Measurements from ENCODE around the gene PXMP4.

Gene PXMP4

DNA sequence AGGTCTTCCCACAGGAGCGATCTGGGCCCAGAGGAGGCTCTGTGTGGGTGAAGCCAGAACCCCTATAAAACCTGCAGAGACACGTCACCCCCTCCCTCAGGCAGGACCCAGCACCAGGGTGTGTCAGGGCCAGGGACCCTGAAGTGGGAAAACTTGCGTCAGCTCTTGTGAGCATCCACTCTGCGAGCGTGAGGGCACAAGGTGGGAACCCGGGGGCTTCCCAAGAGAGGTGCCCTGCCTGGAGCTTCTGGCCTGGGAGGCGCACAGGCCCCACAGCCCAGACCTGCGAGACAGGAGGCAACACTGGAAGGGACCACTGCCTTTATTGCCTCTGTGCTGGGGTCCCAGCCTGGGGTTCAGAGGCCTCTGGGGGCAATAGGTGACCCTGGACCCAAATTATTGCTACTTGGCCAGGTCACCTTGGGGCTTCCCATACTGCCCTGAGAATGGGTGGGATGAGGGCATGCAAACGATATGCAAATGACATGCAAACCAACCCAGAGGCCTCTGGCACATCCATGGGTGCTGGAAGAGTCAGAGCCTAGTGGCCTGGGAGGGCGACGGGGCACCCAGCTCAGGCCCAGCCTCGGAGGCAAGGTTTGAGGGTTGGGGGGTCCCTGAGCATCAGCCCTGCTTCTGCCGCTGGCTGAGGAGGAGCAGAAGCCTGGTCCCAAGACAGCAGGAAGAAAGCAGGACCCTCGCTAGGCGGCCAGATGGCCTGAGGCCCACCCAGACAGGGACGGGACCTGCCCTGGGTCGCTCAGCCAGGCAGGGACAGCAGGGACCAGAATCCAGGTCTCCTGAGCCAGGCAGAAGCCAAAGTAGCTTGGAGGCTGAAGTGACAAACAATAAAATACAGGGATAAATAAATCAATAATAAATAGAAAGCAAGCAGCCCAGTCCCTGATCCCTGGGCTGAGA, 63.1 kb downstream of the PXMP4 start:
- no peak for DNase-seq (ENCODE audit: low read depth in 1 of 2, low spot score in 1 of 2)

GRCh38 chr20:33656010-33656782, 63.9 kb downstream of the PXMP4 start:
- no peak for DNase-seq (ENCODE audit: low read depth in 1 of 2, low spot score in 1 of 2)

DNA sequence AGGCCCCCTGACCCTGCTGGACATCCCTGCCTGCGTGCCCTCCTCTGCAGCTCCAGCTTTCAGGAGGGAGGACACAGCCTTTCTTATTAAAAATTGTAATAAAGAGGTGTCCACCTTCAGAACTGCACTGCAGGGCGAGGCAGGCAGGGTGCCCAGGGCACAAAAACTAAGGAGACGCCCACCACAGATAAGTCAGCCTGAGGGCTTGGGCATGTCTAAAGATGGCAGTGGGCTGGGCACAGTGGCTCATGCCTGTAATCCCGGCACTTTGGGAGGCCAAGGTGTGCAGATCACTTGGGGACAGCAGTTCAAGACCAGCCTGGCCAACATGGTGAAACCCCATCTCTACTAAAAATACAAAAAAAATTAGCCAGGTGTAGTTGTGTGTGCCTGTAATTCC, 64.9 kb downstream of the PXMP4 start:
- no peak for DNase-seq (ENCODE audit: low read depth in 1 of 2, low spot score in 1 of 2)

- no peak for DNase-seq (ENCODE audit: low read depth in 1 of 2, low spot score in 1 of 2)
These were observed 65.4 kb downstream of the PXMP4 start for GRCh38 chr20:33654680-33655161.

- no peak for DNase-seq (ENCODE audit: low read depth in 1 of 2, low spot score in 1 of 2)
These were observed 66.1 kb downstream of the PXMP4 start for GRCh38 chr20:33653900-33654596.

GRCh38 chr20:33653218-33653899, 66.8 kb downstream of the PXMP4 start:
- DNase-seq (ENCODE audit: low read depth in 1 of 2, low spot score in 1 of 2), result no peak
